A204.1 (cell line): ENCODE measurements around the gene HPD.
"Not testable (repeated sequence)": the region's sequence is repeated elsewhere in the genome, so short reads cannot be mapped to it uniquely, and the experiment has no call there.

Experiments used
- FAIRE-seq: peaks from 2 replicates; lab custom pipeline; 2012; peaks lifted over from hg19 to GRCh38; lab: Jason Lieb, UNC

The HPD gene

GRCh38 chr12:121797937-121798786, 60.5 kb downstream of the HPD start:
- FAIRE-seq, result no peak

GRCh38 chr12:121796855-121797751, 61.6 kb downstream of the HPD start:
- peak; percentile 40 for FAIRE-seq

- no peak for FAIRE-seq
Measured at GRCh38 chr12:121795034-121795968, 63.4 kb downstream of the HPD start.

- no peak for FAIRE-seq
Measured at GRCh38 chr12:121794534-121795033, 64.1 kb downstream of the HPD start.

- no peak for FAIRE-seq
Measured at GRCh38 chr12:121793838-121794533, 64.7 kb downstream of the HPD start.

- no peak for FAIRE-seq
Measured at GRCh38 chr12:121793440-121793837, 65.2 kb downstream of the HPD start, which contains the start of gene RHOF. RHOF (minus strand) TSS chr12:121793688; CDS start chr12:121793633, 55 bp downstream.

GRCh38 chr12:121792607-121793439, 65.8 kb downstream of the HPD start:
- FAIRE-seq, result no peak

- no peak for FAIRE-seq
Measured at GRCh38 chr12:121791671-121792551, 66.7 kb downstream of the HPD start.

GRCh38 chr12:121790785-121791184, 67.9 kb downstream of the HPD start:
- FAIRE-seq, result not testable (repeated sequence)

GRCh38 chr12:121789800-121790728, 68.6 kb downstream of the HPD start:
- no peak for FAIRE-seq
